Trophoblast cell (in vitro differentiated cells and primary cell): ENCODE measurements around the gene ELOVL5.

Experiments
- DNase-seq, 2 donors: peaks; one replicate each; pipeline ENCODE4 v3.0.0-alpha.2; 2016
- H2AFZ ChIP-seq: 2 replicates; pipeline ENCODE4 v1.6.1; 2013; ENCODE audit warnings: low read length, moderate library complexity, mild to moderate bottlenecking; ENCODE audit not compliant: insufficient read depth, poor library complexity
- H2AK5ac ChIP-seq: 2 replicates; pipeline ENCODE4 v1.6.1; 2013; ENCODE audit warnings: mild to moderate bottlenecking, low read length
- H2BK120ac ChIP-seq: 2 replicates; pipeline ENCODE4 v1.6.1; 2013; ENCODE audit warnings: low read length, mild to moderate bottlenecking, moderate library complexity; ENCODE audit not compliant: insufficient read depth, poor library complexity
- H2BK12ac ChIP-seq: 2 replicates; pipeline ENCODE4 v1.6.1; 2013; ENCODE audit warnings: mild to moderate bottlenecking, low read length, moderate library complexity
- H2BK5ac ChIP-seq: 2 replicates; pipeline ENCODE4 v1.6.1; 2013; ENCODE audit warnings: low read length, low read depth, moderate library complexity, mild to moderate bottlenecking; ENCODE audit not compliant: poor library complexity
- H3K14ac ChIP-seq: 2 replicates; pipeline ENCODE4 v1.6.1; 2013; ENCODE audit warnings: mild to moderate bottlenecking, low read length
- H3K18ac ChIP-seq: 2 replicates; pipeline ENCODE4 v1.6.1; 2013; ENCODE audit warnings: mild to moderate bottlenecking, low read length
- H3K23ac ChIP-seq: 2 replicates; pipeline ENCODE4 v1.6.1; 2013; ENCODE audit warnings: low read length
- H3K27ac ChIP-seq: 2 replicates; pipeline ENCODE4 v1.5.1; 2013; ENCODE audit warnings: low read depth, mild to moderate bottlenecking, inconsistent platforms, low read length, moderate library complexity
- H3K27me3 ChIP-seq: 2 replicates; pipeline ENCODE4 v1.6.1; 2013; ENCODE audit warnings: inconsistent platforms, mild to moderate bottlenecking, low read length, moderate library complexity; ENCODE audit not compliant: insufficient read depth
- H3K36me3 ChIP-seq, 2 experiments: 1 replicate in 1 of 2; 2 replicates in 1 of 2; pipeline ENCODE4 v1.6.1; 2013; ENCODE audit warnings: low read length in 2 of 2, mild to moderate bottlenecking in 2 of 2, moderate library complexity in 1 of 2; ENCODE audit not compliant: insufficient read depth in 2 of 2, control insufficient read depth in 1 of 2
- H3K4ac ChIP-seq: 2 replicates; pipeline ENCODE4 v1.6.1; 2013; ENCODE audit warnings: low read depth, mild to moderate bottlenecking, low read length, moderate library complexity
- H3K4me1 ChIP-seq, 2 experiments: 1 replicate in 1 of 2; 2 replicates in 1 of 2; pipeline ENCODE4 v1.6.1; 2013; ENCODE audit warnings: low read length in 2 of 2, mild to moderate bottlenecking in 2 of 2, moderate library complexity in 1 of 2; ENCODE audit not compliant: insufficient read depth in 2 of 2, control insufficient read depth in 1 of 2
- H3K4me2 ChIP-seq: 2 replicates; pipeline ENCODE4 v1.6.1; 2013; ENCODE audit warnings: inconsistent platforms, mild to moderate bottlenecking, low read length, moderate library complexity
- H3K4me3 ChIP-seq: 2 replicates; pipeline ENCODE4 v1.5.1; 2013; ENCODE audit warnings: mild to moderate bottlenecking, low read depth, low read length, inconsistent platforms
- H3K79me1 ChIP-seq: one replicate; pipeline ENCODE4 v1.6.1; 2013; ENCODE audit warnings: low read length
- H3K79me2 ChIP-seq: 2 replicates; pipeline ENCODE4 v1.6.1; 2013; ENCODE audit warnings: low read length, mild to moderate bottlenecking; ENCODE audit not compliant: control insufficient read depth, insufficient read depth, poor library complexity
- H3K9ac ChIP-seq: 2 replicates; pipeline ENCODE4 v1.6.1; 2013; ENCODE audit warnings: mild to moderate bottlenecking, low read length
- H3K9me3 ChIP-seq: 2 replicates; pipeline ENCODE4 v1.6.1; 2013; ENCODE audit warnings: low read depth, mild to moderate bottlenecking, control low read depth, inconsistent platforms, low read length; ENCODE audit not compliant: insufficient read depth
- H4K12ac ChIP-seq: 2 replicates; pipeline ENCODE4 v1.6.1; 2013; ENCODE audit warnings: low read depth, mild to moderate bottlenecking, low read length, moderate library complexity
- H4K8ac ChIP-seq: 2 replicates; pipeline ENCODE4 v1.6.1; 2013; ENCODE audit warnings: low read depth, mild to moderate bottlenecking, low read length, moderate library complexity
- H4K91ac ChIP-seq: one replicate; pipeline ENCODE4 v1.6.1; 2013; ENCODE audit warnings: low read depth, mild to moderate bottlenecking, low read length, moderate library complexity
- whole genome bisulfite sequencing: extraction: QIAGEN DNeasy Blood & Tissue Kit; methylation state at CpG from one replicate; pipeline ENCODE4 v1.1.7; 2013; ENCODE audit warnings: missing lambda C conversion rate; ENCODE audit not compliant: insufficient read length, insufficient coverage; ENCODE audit errors: extremely low coverage; 5-methylcytosine and 5-hydroxymethylcytosine counted together

ELOVL5 gene

GRCh38 chr6:53375847-53376246 lies 27.1 kb upstream of the ELOVL5 start:
- Histone ChIP-seq H3K79me2 (no peaks in the 10 kb centered on the region), H3K23ac (no peak overlapping the region), H3K18ac (no peak overlapping the region)

GRCh38 chr6:53373638-53374037 lies 24.9 kb upstream of the ELOVL5 start:
- no peak overlapping the region for H2BK12ac ChIP-seq
- no peak overlapping the region for H3K18ac ChIP-seq
- no peak overlapping the region for H3K4me2 ChIP-seq
- H4K12ac ChIP-seq, result no peak overlapping the region
- WGBS, result no CpG with 5 or more reads among the region's 4 CpGs
- H3K9me3 ChIP-seq, result no peaks in the 10 kb centered on the region
- H4K8ac ChIP-seq, result no peak overlapping the region
- no peak overlapping the region for H3K4me3 ChIP-seq
- H2BK5ac ChIP-seq, result no peak overlapping the region
- H3K9ac ChIP-seq, result no peak overlapping the region
- H3K27me3 ChIP-seq, result no peaks in the 10 kb centered on the region
- no peaks in the 10 kb centered on the region for H3K4me1 ChIP-seq
- no peak overlapping the region for H3K4ac ChIP-seq
- H3K27ac ChIP-seq, result no peak overlapping the region
- H3K79me2 ChIP-seq, result no peaks in the 10 kb centered on the region
- no peak overlapping the region for H3K23ac ChIP-seq
- H2AK5ac ChIP-seq, result no peak overlapping the region
- no peaks in the 10 kb centered on the region for H3K36me3 ChIP-seq
- H2BK120ac ChIP-seq, result no peak overlapping the region
- H2AFZ ChIP-seq, result no peak overlapping the region
- no peak overlapping the region for H3K14ac ChIP-seq
- no peak for DNase-seq
- no peaks in the 10 kb centered on the region for H3K79me1 ChIP-seq
- H4K91ac ChIP-seq, result no peak overlapping the region

More at GRCh38 chr6:53375847-53376246, 27.1 kb upstream of the ELOVL5 start:
- Histone ChIP-seq H3K27me3 (no peaks in the 10 kb centered on the region), H2BK120ac (no peak overlapping the region), H2BK5ac (no peak overlapping the region), H3K36me3 (no peaks in the 10 kb centered on the region), H3K4me2 (no peak overlapping the region), H3K4me1 (no peaks in the 10 kb centered on the region), H3K9me3 (no peaks in the 10 kb centered on the region), H4K91ac (no peak overlapping the region), H3K79me1 (no peaks in the 10 kb centered on the region), H3K27ac (no peak overlapping the region), H3K14ac (no peak overlapping the region), H3K4me3 (no peak overlapping the region), H4K12ac (no peak overlapping the region), H4K8ac (no peak overlapping the region), H2AFZ (no peak overlapping the region), H2BK12ac (no peak overlapping the region), H2AK5ac (no peak overlapping the region), H3K4ac (no peak overlapping the region), H3K9ac (no peak overlapping the region)
- no peak for DNase-seq

- Histone ChIP-seq H3K9ac (no peak overlapping the region), H2AFZ (no peak overlapping the region), H3K14ac (no peak overlapping the region), H2BK120ac (no peak overlapping the region), H3K27ac (no peak overlapping the region), H3K4me1 (no peaks in the 10 kb centered on the region), H3K79me2 (no peaks in the 10 kb centered on the region), H3K4me3 (no peak overlapping the region), H3K23ac (no peak overlapping the region), H3K18ac (no peak overlapping the region), H3K9me3 (no peaks in the 10 kb centered on the region), H3K4ac (no peak overlapping the region), H2AK5ac (no peak overlapping the region), H2BK12ac (no peak overlapping the region), H4K12ac (no peak overlapping the region), H4K91ac (no peak overlapping the region), H4K8ac (no peak overlapping the region), H2BK5ac (no peak overlapping the region), H3K27me3 (no peaks in the 10 kb centered on the region), H3K4me2 (no peak overlapping the region), H3K79me1 (no peaks in the 10 kb centered on the region), H3K36me3 (no peaks in the 10 kb centered on the region)
- WGBS, result no CpG with 5 or more reads among the region's 6 CpGs
- no peak for DNase-seq
Observed at GRCh38 chr6:53369876-53370515, 21.2 kb upstream of the ELOVL5 start.

GRCh38 chr6:53369051-53369450 lies 20.3 kb upstream of the ELOVL5 start:
- Histone ChIP-seq H3K36me3 (no peaks in the 10 kb centered on the region), H2BK5ac (no peak overlapping the region), H3K27ac (no peak overlapping the region), H3K14ac (no peak overlapping the region), H3K4me3 (no peak overlapping the region), H3K79me2 (no peaks in the 10 kb centered on the region), H3K4me2 (no peak overlapping the region), H4K8ac (no peak overlapping the region), H4K12ac (no peak overlapping the region), H3K23ac (no peak overlapping the region), H2AFZ (no peak overlapping the region), H3K79me1 (no peaks in the 10 kb centered on the region), H2BK120ac (no peak overlapping the region), H3K27me3 (no peaks in the 10 kb centered on the region), H3K4ac (no peak overlapping the region), H3K9ac (no peak overlapping the region), H2BK12ac (no peak overlapping the region), H3K9me3 (no peaks in the 10 kb centered on the region), H3K18ac (no peak overlapping the region), H4K91ac (no peak overlapping the region), H2AK5ac (no peak overlapping the region), H3K4me1 (no peaks in the 10 kb centered on the region)
- DNase-seq, result no peak
- WGBS, result no CpG with 5 or more reads among the region's 2 CpGs
